ENCODE measurements around the gene ZNF597.

ZNF597 gene

DNA sequence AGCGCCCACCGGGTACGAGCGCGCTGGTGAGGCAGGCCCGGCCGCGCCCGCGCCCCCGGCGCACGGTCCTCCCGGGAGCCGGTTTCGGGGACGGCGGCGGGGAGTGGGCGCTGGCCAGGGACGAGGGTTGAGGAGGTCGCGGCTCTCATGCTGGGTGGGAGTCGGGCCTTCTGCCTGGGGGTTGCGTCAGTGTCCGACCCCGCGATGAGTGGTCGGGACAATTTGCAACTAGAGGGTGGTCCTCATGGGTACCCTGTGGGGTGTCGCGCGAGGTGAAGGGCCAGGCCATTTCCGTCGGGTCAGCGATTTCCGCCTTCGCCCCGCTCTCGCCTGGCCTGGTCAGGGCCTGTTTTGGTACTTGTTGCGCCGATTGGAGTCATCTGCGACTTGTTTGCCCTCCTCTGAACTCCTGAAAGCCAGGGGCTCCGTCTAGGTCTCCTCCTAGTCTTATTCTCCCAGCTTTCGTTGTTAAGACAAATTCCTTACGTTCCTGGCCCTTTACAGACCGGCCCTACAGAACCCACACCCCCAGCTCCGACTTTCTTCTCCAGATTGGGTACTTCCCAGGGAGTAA is 15.1 kb upstream of the ZNF597 start:
- Histone ChIP-seq H3K79me1 (replicated peaks; ENCODE audit: low read length, poor library complexity, severe bottlenecking) (peaks cover 1% of the 10 kb centered on the region), H2AK5ac (ENCODE audit: low read length, severe bottlenecking) (peak overlapping the region; percentile 84), H3K23ac (ENCODE audit: low read length in 2 of 2) (peak overlapping the region in 1 of 2 experiments; percentile 20), H3K18ac (ENCODE audit: low read depth in 1 of 2, low read length in 2 of 2) (peak overlapping the region; percentile 58 to 91), H3K27me3 (ENCODE audit: control insufficient read depth in 1 of 2, insufficient read depth in 1 of 2, low read length in 2 of 2) (no peaks in the 10 kb centered on the region), H4K91ac (ENCODE audit: low read length) (peak overlapping the region; percentile 94), H2BK120ac (ENCODE audit: low read depth, low read length) (peak overlapping the region; percentile 89), H3K4me3 (ENCODE audit: insufficient read depth in 1 of 2, low read depth in 1 of 2, low read length in 2 of 2) (peak overlapping the region; percentile 92 to 97), H3K36me3 (ENCODE audit: control insufficient read depth in 1 of 2, insufficient read depth in 2 of 2, low read depth in 1 of 2, low read length in 2 of 2) (no peaks in the 10 kb centered on the region), H3K4me1 (ENCODE audit: control insufficient read depth, insufficient read depth, low read depth, low read length) (peaks cover 17% of the 10 kb centered on the region), H3K27ac (ENCODE audit: low read length, poor library complexity, severe bottlenecking) (peak overlapping the region; percentile 96), H2BK15ac (ENCODE audit: low read depth, poor library complexity, severe bottlenecking) (no peak overlapping the region), H2AFZ (ENCODE audit: low read depth, low read length) (peak overlapping the region; percentile 39), H2BK5ac (ENCODE audit: low read depth, low read length, poor library complexity, severe bottlenecking) (peak overlapping the region; percentile 78), H3K4me2 (ENCODE audit: low read length, poor library complexity, severe bottlenecking) (peak overlapping the region; percentile 91), H3K14ac (ENCODE audit: low read length in 2 of 2) (peak overlapping the region in 1 of 2 experiments; percentile 88), H3K9ac (ENCODE audit: low read length) (peak overlapping the region; percentile 98), H4K8ac (ENCODE audit: low read length) (peak overlapping the region; percentile 78), H3K4ac (ENCODE audit: low read depth in 1 of 2, low read length in 2 of 2) (peak overlapping the region; percentile 26 to 79), H3K9me3 (ENCODE audit: control insufficient read depth, low read length) (no peaks in the 10 kb centered on the region), H2BK12ac (ENCODE audit: low read length in 2 of 2) (peak overlapping the region in 1 of 2 experiments; percentile 0)
- DNase-seq = peak; percentile 58
- under 1% methylated on average over 43 of the region's 47 CpGs for WGBS

DNA sequence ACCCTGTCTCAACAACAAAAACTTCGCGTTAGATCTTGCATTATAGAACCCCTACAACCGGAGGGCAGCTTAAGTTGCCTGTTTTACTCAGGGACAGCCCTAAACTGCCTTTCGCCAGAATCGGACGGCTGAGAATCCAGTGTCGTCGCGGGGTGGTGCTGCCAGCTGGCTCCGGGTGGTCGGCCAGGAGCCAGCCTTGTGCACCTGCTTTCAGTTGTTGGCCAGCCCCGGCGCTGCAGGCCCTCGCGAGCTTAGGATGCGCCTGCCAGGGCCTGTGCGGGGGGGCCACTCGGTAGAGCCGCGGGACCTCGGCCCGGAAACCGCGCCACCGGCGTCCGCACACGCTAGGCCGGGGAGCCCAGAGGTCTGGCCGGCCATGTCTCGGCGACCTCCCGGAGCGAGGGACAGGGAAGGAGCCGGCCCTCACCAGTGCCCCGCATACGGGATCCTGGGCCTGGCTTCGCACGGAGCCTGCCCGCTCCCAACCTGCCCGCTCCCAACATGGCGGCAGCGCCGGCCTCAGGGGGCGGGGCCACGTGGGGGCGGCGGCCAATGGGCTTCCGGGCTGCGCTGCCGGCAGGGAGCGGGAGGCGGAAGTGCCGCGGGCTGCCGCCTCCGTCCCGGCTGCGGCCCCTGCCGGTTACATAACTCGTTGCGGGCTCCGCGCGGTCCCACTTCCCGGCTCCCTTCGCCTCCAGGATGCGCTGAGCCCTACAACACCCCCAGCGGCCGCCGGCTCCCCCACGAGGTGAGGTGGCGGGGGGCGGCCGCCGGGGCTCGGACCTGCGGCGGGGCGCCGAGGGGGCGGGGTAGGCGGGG is 14.3 kb upstream of the ZNF597 start:
- Histone ChIP-seq H3K23ac (ENCODE audit: low read length in 2 of 2) (no peak overlapping the region), H2BK5ac (ENCODE audit: low read depth, low read length, poor library complexity, severe bottlenecking) (peak overlapping the region; percentile 84), H3K18ac (ENCODE audit: low read depth in 1 of 2, low read length in 2 of 2) (peak overlapping the region; percentile 79 to 99), H2BK12ac (ENCODE audit: low read length in 2 of 2) (no peak overlapping the region), H3K4me1 (ENCODE audit: control insufficient read depth, insufficient read depth, low read depth, low read length) (peaks cover 17% of the 10 kb centered on the region), H3K9ac (ENCODE audit: low read length) (peak overlapping the region; percentile 98), H2BK120ac (ENCODE audit: low read depth, low read length) (peak overlapping the region; percentile 91), H3K79me1 (replicated peaks; ENCODE audit: low read length, poor library complexity, severe bottlenecking) (peaks cover 1% of the 10 kb centered on the region), H2AK5ac (ENCODE audit: low read length, severe bottlenecking) (peak overlapping the region; percentile 18), H3K27ac (ENCODE audit: low read length, poor library complexity, severe bottlenecking) (peak overlapping the region; percentile 53), H3K9me3 (ENCODE audit: control insufficient read depth, low read length) (no peaks in the 10 kb centered on the region), H3K14ac (ENCODE audit: low read length in 2 of 2) (no peak overlapping the region), H2AFZ (ENCODE audit: low read depth, low read length) (peak overlapping the region; percentile 68), H4K8ac (ENCODE audit: low read length) (peak overlapping the region; percentile 99), H3K27me3 (ENCODE audit: control insufficient read depth in 1 of 2, insufficient read depth in 1 of 2, low read length in 2 of 2) (no peaks in the 10 kb centered on the region), H3K4ac (ENCODE audit: low read depth in 1 of 2, low read length in 2 of 2) (peak overlapping the region; percentile 9 to 95), H3K4me2 (ENCODE audit: low read length, poor library complexity, severe bottlenecking) (peak overlapping the region; percentile 74), H2BK15ac (ENCODE audit: low read depth, poor library complexity, severe bottlenecking) (peak overlapping the region; percentile 77), H3K4me3 (ENCODE audit: insufficient read depth in 1 of 2, low read depth in 1 of 2, low read length in 2 of 2) (peak overlapping the region; percentile 92 to 97), H4K91ac (ENCODE audit: low read length) (peak overlapping the region; percentile 98), H3K36me3 (ENCODE audit: control insufficient read depth in 1 of 2, insufficient read depth in 2 of 2, low read depth in 1 of 2, low read length in 2 of 2) (no peaks in the 10 kb centered on the region)
- WGBS = 5% methylated on average over 52 of the region's 83 CpGs
- peak; percentile 91 for DNase-seq

- H3K79me1 ChIP-seq (replicated peaks; ENCODE audit: low read length, poor library complexity, severe bottlenecking) = peaks cover 3% of the 10 kb centered on the region
- no peak overlapping the region for H3K23ac ChIP-seq (ENCODE audit: low read length in 2 of 2)
- no peak overlapping the region for H2BK12ac ChIP-seq (ENCODE audit: low read length in 2 of 2)
- H3K4me2 ChIP-seq (ENCODE audit: low read length, poor library complexity, severe bottlenecking) = no peak overlapping the region
- no peak overlapping the region for H3K4ac ChIP-seq (ENCODE audit: low read depth in 1 of 2, low read length in 2 of 2)
- no peak overlapping the region for H3K14ac ChIP-seq (ENCODE audit: low read length in 2 of 2)
- peaks cover 0 to 14% of the 10 kb centered on the region in 2 experiments for H3K36me3 ChIP-seq (ENCODE audit: control insufficient read depth in 1 of 2, insufficient read depth in 2 of 2, low read depth in 1 of 2, low read length in 2 of 2)
- H3K27me3 ChIP-seq (ENCODE audit: control insufficient read depth in 1 of 2, insufficient read depth in 1 of 2, low read length in 2 of 2) = no peaks in the 10 kb centered on the region
- DNase-seq = no peak
- H3K4me1 ChIP-seq (ENCODE audit: control insufficient read depth, insufficient read depth, low read depth, low read length) = peaks cover 11% of the 10 kb centered on the region
- no peak overlapping the region for H2BK5ac ChIP-seq (ENCODE audit: low read depth, low read length, poor library complexity, severe bottlenecking)
- no peak overlapping the region for H4K91ac ChIP-seq (ENCODE audit: low read length)
- no peaks in the 10 kb centered on the region for H3K9me3 ChIP-seq (ENCODE audit: control insufficient read depth, low read length)
- H2AK5ac ChIP-seq (ENCODE audit: low read length, severe bottlenecking) = no peak overlapping the region
- H2BK15ac ChIP-seq (ENCODE audit: low read depth, poor library complexity, severe bottlenecking) = no peak overlapping the region
- peak overlapping the region; percentile 6 for H3K27ac ChIP-seq (ENCODE audit: low read length, poor library complexity, severe bottlenecking)
- no peak overlapping the region for H2BK120ac ChIP-seq (ENCODE audit: low read depth, low read length)
- H3K9ac ChIP-seq (ENCODE audit: low read length) = no peak overlapping the region
- H3K18ac ChIP-seq (ENCODE audit: low read depth in 1 of 2, low read length in 2 of 2) = no peak overlapping the region
- H2AFZ ChIP-seq (ENCODE audit: low read depth, low read length) = no peak overlapping the region
- H4K8ac ChIP-seq (ENCODE audit: low read length) = no peak overlapping the region
- 94% methylated on average over 10 of the region's 10 CpGs for WGBS
- no peak overlapping the region for H3K4me3 ChIP-seq (ENCODE audit: insufficient read depth in 1 of 2, low read depth in 1 of 2, low read length in 2 of 2)
Observed at GRCh38 chr16:3454631-3455147, 11.4 kb upstream of the ZNF597 start.

DNA sequence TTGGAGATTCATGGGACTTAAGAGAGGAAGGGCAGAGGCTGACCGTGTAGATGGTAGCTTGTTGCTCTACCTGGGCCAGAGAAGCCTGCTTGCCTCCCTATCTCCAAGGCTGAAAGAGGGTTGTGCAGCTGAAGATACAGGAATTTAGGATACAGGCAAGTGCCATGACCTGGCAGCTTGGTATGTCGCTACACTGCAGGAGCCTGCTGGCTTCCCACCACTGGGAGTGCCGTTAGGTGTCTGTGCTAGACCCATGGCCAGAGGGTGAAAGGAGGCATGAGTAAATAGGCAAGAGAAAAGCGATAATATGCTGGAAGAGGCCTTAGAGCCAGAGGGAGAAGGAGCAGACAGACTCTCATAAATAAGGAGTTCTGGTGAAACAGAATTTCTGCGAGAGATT is 10.8 kb upstream of the ZNF597 start:
- Histone ChIP-seq H3K4ac (ENCODE audit: low read depth in 1 of 2, low read length in 2 of 2) (no peak overlapping the region), H3K4me3 (ENCODE audit: insufficient read depth in 1 of 2, low read depth in 1 of 2, low read length in 2 of 2) (no peak overlapping the region), H3K36me3 (ENCODE audit: control insufficient read depth in 1 of 2, insufficient read depth in 2 of 2, low read depth in 1 of 2, low read length in 2 of 2) (peaks cover 2 to 14% of the 10 kb centered on the region in 2 experiments), H2AK5ac (ENCODE audit: low read length, severe bottlenecking) (no peak overlapping the region), H4K91ac (ENCODE audit: low read length) (no peak overlapping the region), H3K4me2 (ENCODE audit: low read length, poor library complexity, severe bottlenecking) (no peak overlapping the region), H3K18ac (ENCODE audit: low read depth in 1 of 2, low read length in 2 of 2) (no peak overlapping the region), H3K79me1 (replicated peaks; ENCODE audit: low read length, poor library complexity, severe bottlenecking) (peaks cover 3% of the 10 kb centered on the region), H3K27me3 (ENCODE audit: control insufficient read depth in 1 of 2, insufficient read depth in 1 of 2, low read length in 2 of 2) (no peaks in the 10 kb centered on the region), H4K8ac (ENCODE audit: low read length) (no peak overlapping the region), H3K9me3 (ENCODE audit: control insufficient read depth, low read length) (no peaks in the 10 kb centered on the region), H2BK15ac (ENCODE audit: low read depth, poor library complexity, severe bottlenecking) (no peak overlapping the region), H2AFZ (ENCODE audit: low read depth, low read length) (no peak overlapping the region), H3K23ac (ENCODE audit: low read length in 2 of 2) (no peak overlapping the region), H3K9ac (ENCODE audit: low read length) (no peak overlapping the region), H2BK5ac (ENCODE audit: low read depth, low read length, poor library complexity, severe bottlenecking) (no peak overlapping the region), H2BK12ac (ENCODE audit: low read length in 2 of 2) (no peak overlapping the region), H3K14ac (ENCODE audit: low read length in 2 of 2) (no peak overlapping the region), H2BK120ac (ENCODE audit: low read depth, low read length) (no peak overlapping the region), H3K4me1 (ENCODE audit: control insufficient read depth, insufficient read depth, low read depth, low read length) (peaks cover 11% of the 10 kb centered on the region), H3K27ac (ENCODE audit: low read length, poor library complexity, severe bottlenecking) (peak overlapping the region; percentile 31)
- no peak for DNase-seq
- WGBS = 94% methylated on average over 5 of the region's 5 CpGs

Data from mesenchymal stem cell (in vitro differentiated cells and primary cell).